HepG2 (cell line): Measurements from ENCODE around the gene RRBP1. TPM values are rescaled to one million over a fixed set of nuclear protein-coding genes. Genes with fewer than 3 reads are reported as not detected.

ENCODE experiments used
- AGO2 ChIP-seq: fragments of 200-400 bp; formaldehyde crosslinking; optimal IDR thresholded peaks from 2 replicates; pipeline ENCODE3; 2017; ENCODE audit warnings: mild to moderate bottlenecking, low read depth, low read length, moderate library complexity
- CREM ChIP-seq, 2 experiments: sonication (generic) in 1 of 2; formaldehyde crosslinking in 1 of 2; IDR thresholded peaks; 2 replicates each; pipeline versions ENCODE4 v1.4.0 to v1.6.1; 2016 to 2020; ENCODE audit warnings: antibody characterized with exemption in 1 of 2, mild to moderate bottlenecking in 1 of 2, missing genetic modification reagents in 1 of 2
- NCOA1 ChIP-seq: sonication (generic); formaldehyde crosslinking; IDR thresholded peaks from 2 replicates; pipeline ENCODE4 v1.9.0; 2021; ENCODE audit warnings: missing genetic modification reagents
- NCOA5 ChIP-seq: sonication (generic); formaldehyde crosslinking; IDR thresholded peaks from 2 replicates; pipeline ENCODE4 v1.4.0; 2020; ENCODE audit warnings: missing genetic modification reagents
- PLRG1 ChIP-seq: fragments of 450-650 bp; conservative IDR thresholded peaks from 2 replicates; pipeline ENCODE4 v1.6.1; 2016
- POLR2G ChIP-seq: fragments of 200-400 bp; formaldehyde crosslinking; IDR thresholded peaks from 2 replicates; pipeline ENCODE4 v1.6.1; 2018; ENCODE audit warnings: mild to moderate bottlenecking, low read depth, low read length, moderate library complexity
- REL ChIP-seq: sonication (generic); formaldehyde crosslinking; conservative IDR thresholded peaks from 2 replicates; pipeline ENCODE4 v1.8.0; 2022; ENCODE audit warnings: mild to moderate bottlenecking, missing genetic modification reagents, moderate library complexity
- TFAP4 ChIP-seq: sonication (generic); IDR thresholded peaks from 2 replicates; pipeline ENCODE4 v1.6.1; 2016; ENCODE audit warnings: low read depth, borderline replicate concordance
- THRA ChIP-seq: sonication (generic); formaldehyde crosslinking; IDR thresholded peaks from 2 replicates; pipeline ENCODE4 v1.4.0; 2020; ENCODE audit warnings: missing genetic modification reagents, borderline replicate concordance
- ZBTB34 ChIP-seq: sonication (generic); formaldehyde crosslinking; IDR thresholded peaks from 2 replicates; pipeline ENCODE4 v1.8.0; 2022; ENCODE audit warnings: mild to moderate bottlenecking, missing genetic modification reagents
- ZBTB4 ChIP-seq: sonication (generic); formaldehyde crosslinking; IDR thresholded peaks from 2 replicates; pipeline ENCODE4 v1.4.0; 2020; ENCODE audit warnings: missing genetic modification reagents, mild to moderate bottlenecking, borderline replicate concordance
- ZNF407 ChIP-seq: sonication (generic); formaldehyde crosslinking; IDR thresholded peaks from one replicate; pipeline ENCODE4 v1.5.1; 2020; ENCODE audit warnings: mild to moderate bottlenecking, missing genetic modification reagents; ENCODE audit errors: not compliant biosample characterization
- polyA plus RNA-seq, 8 experiments: library from polyadenylated mRNA; depleted of rRNA in 3 of 8; stranded (reverse) in 7 of 8; unstranded in 1 of 8; fragments of >200 nt; fragmentation: Illumina TruSeq in 4 of 8; extraction: Trizol in 4 of 8; gene quantifications; 2 replicates each; pipeline versions ENCODE4 v1.2.1 to v1.2.3, GENCODE V29; 2011 to 2016; ENCODE audit warnings: low read depth in 4 of 8, missing spikeins in 1 of 8, mixed read lengths in 1 of 8; ENCODE audit not compliant: insufficient read depth in 1 of 8
- total RNA-seq, 5 experiments: library from RNA; depleted of rRNA; stranded (reverse); fragments of >200 nt; fragmentation: Illumina TruSeq; extraction: Trizol; gene quantifications; 2 replicates each; pipeline ENCODE4 v1.2.3, GENCODE V29; 2016; ENCODE audit warnings: low read depth in 1 of 5

The RRBP1 gene
- total and polyA plus RNA-seq, 2 of the 13 experiments (the other 11 are each of a cell fraction or from before 2014, with no cell fraction given), result 150 to 222 TPM

- peak; percentile 40; the same call in 1 of the 2 replicates for TF ChIP-seq ZBTB4 (CRISPR knock-in tag)
- TF ChIP-seq AGO2, result peak; percentile 97
- TF ChIP-seq NCOA5 (CRISPR knock-in tag), result no peak
- no peak for TF ChIP-seq NCOA1 (CRISPR knock-in tag)
- TF ChIP-seq PLRG1, result no peak
- no peak for TF ChIP-seq CREM (IDR thresholded peaks at IDR 0.05)
- no peak for TF ChIP-seq CREM (CRISPR knock-in tag; IDR thresholded peaks at IDR 0.05)
- TF ChIP-seq ZBTB34 (CRISPR knock-in tag), result no peak
- peak; percentile 14; the same call in 1 of the 2 replicates for TF ChIP-seq POLR2G
- peak; percentile 44 for TF ChIP-seq ZNF407 (CRISPR knock-in tag)
- TF ChIP-seq TFAP4, result no peak
- TF ChIP-seq THRA, result no peak
- no peak for TF ChIP-seq REL
Observed at GRCh38 chr20:17636523-17637412, 45.3 kb downstream of the RRBP1 start (continued).
